Measurements from ENCODE around the gene EPC1.

The EPC1 gene

GRCh38 chr10:32245760-32246159 lies 101.2 kb downstream of the EPC1 start:
- TF ChIP-seq TSHZ2 (CRISPR knock-in tag; IDR thresholded peaks at IDR 0.05): no peak
- TF ChIP-seq ISL1 (CRISPR knock-in tag; IDR thresholded peaks at IDR 0.05): no peak
- ATAC-seq: no peak

- ATAC-seq: no peak
- TF ChIP-seq ESRRG (CRISPR knock-in tag; IDR thresholded peaks at IDR 0.05) (no peak), ISL1 (CRISPR knock-in tag; IDR thresholded peaks at IDR 0.05) (no peak), CREB5 (CRISPR knock-in tag; IDR thresholded peaks at IDR 0.05; ENCODE audit: low read depth) (no peak), TCF4 (CRISPR knock-in tag; IDR thresholded peaks at IDR 0.05; ENCODE audit: borderline replicate concordance) (no peak), ZC3H10 (CRISPR knock-in tag; IDR thresholded peaks at IDR 0.05) (no peak), ZNF565 (CRISPR knock-in tag; conservative IDR thresholded peaks at IDR 0.05; ENCODE audit: low read depth) (no peak), BACH2 (CRISPR knock-in tag; IDR thresholded peaks at IDR 0.05; ENCODE audit: borderline replicate concordance) (no peak), GLIS3 (CRISPR knock-in tag; IDR thresholded peaks at IDR 0.05) (no peak), PATZ1 (CRISPR knock-in tag; IDR thresholded peaks at IDR 0.05; ENCODE audit: borderline replicate concordance) (no peak), ARNTL (CRISPR knock-in tag; IDR thresholded peaks at IDR 0.05; ENCODE audit: borderline replicate concordance, low read depth) (no peak), ZNF70 (CRISPR knock-in tag; IDR thresholded peaks at IDR 0.05) (no peak), ZFP3 (CRISPR knock-in tag; IDR thresholded peaks at IDR 0.05) (no peak), CSRNP3 (CRISPR knock-in tag; IDR thresholded peaks at IDR 0.05) (no peak), POU6F1 (CRISPR knock-in tag; IDR thresholded peaks at IDR 0.05; ENCODE audit: borderline replicate concordance, low read depth) (no peak), PPARA (CRISPR knock-in tag; IDR thresholded peaks at IDR 0.05; ENCODE audit: borderline replicate concordance) (no peak), SNAI2 (CRISPR knock-in tag; IDR thresholded peaks at IDR 0.05) (no peak), ZFP30 (CRISPR knock-in tag; IDR thresholded peaks at IDR 0.05) (no peak), ZNF8 (CRISPR knock-in tag; IDR thresholded peaks at IDR 0.05) (no peak), OSR1 (CRISPR knock-in tag; IDR thresholded peaks at IDR 0.05) (no peak), TSHZ2 (CRISPR knock-in tag; IDR thresholded peaks at IDR 0.05) (no peak)
Observed at GRCh38 chr10:32244421-32245207, 102.3 kb downstream of the EPC1 start.

Data from SK-N-SH treated with all-trans-retinoic acid at 6 μM for 48 hours (cell line).